IMR-90 (cell line): ENCODE data around the gene CRYBB2.

Experiments
- CHD1 ChIP-seq: IDR thresholded peaks from 2 replicates; pipeline ENCODE4 v1.6.1; 2012; ENCODE audit warnings: low read depth, low read length, improper control_type of control experiment
- MAZ ChIP-seq: IDR thresholded peaks from 2 replicates; pipeline ENCODE4 v1.6.1; 2012; ENCODE audit warnings: low read depth, mild to moderate bottlenecking, low read length, improper control_type of control experiment, moderate library complexity, borderline replicate concordance
- POLR2A ChIP-seq: IDR thresholded peaks from 2 replicates; pipeline ENCODE4 v1.6.1; 2012; ENCODE audit warnings: mild to moderate bottlenecking, low read depth, low read length
- SMC3 ChIP-seq: fragments of 150-350 bp; IDR thresholded peaks from 2 replicates; pipeline ENCODE4 v1.6.1; 2016; ENCODE audit warnings: low read depth, mild to moderate bottlenecking, antibody characterized with exemption, low read length, moderate library complexity
- TF ChIP-seq, protein P1 (sequence below): conservative IDR thresholded peaks from 2 replicates; pipeline ENCODE4 v1.5.1; 2012; ENCODE audit warnings: mild to moderate bottlenecking, low read depth, low read length, improper control_type of control experiment

DNA sequence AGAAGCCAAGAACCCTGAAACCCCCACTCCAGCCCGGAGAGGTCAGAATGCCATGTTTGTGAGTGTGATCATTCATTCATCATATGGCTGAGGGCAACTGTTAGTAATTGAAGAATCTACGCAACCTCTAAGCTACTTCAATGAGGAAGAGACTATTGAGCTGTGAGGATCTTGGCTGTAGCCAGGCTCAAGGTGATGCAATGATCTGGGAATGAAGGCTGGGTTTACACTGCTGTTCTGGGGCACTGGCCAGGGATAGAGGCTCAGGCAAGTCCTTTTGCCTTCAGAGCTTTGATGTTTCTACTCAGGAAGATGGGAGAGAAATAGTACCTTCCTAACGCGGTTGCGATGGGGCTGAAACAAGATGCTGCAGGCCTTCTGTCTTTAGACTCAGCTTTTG, 12.9 kb downstream of the CRYBB2 start:
- TF ChIP-seq MAZ, result no peak
- TF ChIP-seq, protein P1, sequence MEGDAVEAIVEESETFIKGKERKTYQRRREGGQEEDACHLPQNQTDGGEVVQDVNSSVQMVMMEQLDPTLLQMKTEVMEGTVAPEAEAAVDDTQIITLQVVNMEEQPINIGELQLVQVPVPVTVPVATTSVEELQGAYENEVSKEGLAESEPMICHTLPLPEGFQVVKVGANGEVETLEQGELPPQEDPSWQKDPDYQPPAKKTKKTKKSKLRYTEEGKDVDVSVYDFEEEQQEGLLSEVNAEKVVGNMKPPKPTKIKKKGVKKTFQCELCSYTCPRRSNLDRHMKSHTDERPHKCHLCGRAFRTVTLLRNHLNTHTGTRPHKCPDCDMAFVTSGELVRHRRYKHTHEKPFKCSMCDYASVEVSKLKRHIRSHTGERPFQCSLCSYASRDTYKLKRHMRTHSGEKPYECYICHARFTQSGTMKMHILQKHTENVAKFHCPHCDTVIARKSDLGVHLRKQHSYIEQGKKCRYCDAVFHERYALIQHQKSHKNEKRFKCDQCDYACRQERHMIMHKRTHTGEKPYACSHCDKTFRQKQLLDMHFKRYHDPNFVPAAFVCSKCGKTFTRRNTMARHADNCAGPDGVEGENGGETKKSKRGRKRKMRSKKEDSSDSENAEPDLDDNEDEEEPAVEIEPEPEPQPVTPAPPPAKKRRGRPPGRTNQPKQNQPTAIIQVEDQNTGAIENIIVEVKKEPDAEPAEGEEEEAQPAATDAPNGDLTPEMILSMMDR, result no peak
- TF ChIP-seq SMC3, result no peak
- no peak for TF ChIP-seq POLR2A
- no peak for TF ChIP-seq CHD1
